Measurements from ENCODE around the gene CTNNA3.
"Not testable (repeated sequence)": the region's sequence is repeated elsewhere in the genome, so short reads cannot be mapped to it uniquely, and the experiment has no call there.

The CTNNA3 gene

GRCh38 chr10:66336791-66337190 is 1359.2 kb downstream of the CTNNA3 start:
- DNase-seq: no peak

GRCh38 chr10:66335753-66336152 is 1360.2 kb downstream of the CTNNA3 start:
- not testable (repeated sequence) for DNase-seq

DNA sequence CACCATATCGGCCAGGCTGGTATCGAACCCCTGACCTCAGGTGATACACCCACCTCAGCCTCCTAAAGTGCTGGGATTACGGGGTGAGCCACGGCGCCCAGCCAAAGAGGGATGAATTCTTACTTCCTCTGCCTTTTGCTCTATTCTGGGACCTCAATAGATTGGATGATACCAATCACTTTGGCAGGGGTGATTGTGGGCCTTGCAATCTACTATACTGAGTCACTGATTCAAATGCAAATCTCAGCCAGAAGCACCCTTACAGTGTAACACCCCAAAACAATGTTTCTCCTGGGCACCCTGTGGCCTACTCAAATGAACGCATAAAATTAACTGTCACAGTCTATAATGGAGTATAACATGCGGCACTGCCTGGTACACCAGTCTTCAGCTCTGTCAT is 1366.8 kb downstream of the CTNNA3 start:
- DNase-seq: no peak

DNA sequence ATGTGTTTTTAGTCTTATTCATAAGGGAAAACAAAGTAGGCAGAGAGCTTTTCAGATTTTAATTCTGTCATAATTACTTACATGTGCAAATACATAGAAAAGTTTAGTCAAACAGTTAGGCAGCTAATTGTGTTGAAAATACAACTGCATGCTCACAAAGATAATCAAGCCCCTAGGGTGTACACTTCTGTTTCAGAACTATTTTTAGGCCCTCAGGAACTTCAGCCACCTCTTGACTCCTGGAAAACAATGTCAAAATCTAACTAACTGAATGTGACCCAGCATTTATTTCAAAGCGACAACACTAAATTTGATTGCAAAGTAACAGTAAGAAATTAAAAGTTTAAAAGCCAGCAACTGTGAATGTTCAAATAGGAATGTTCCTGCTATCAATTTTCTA is 1369.1 kb downstream of the CTNNA3 start:
- no peak for DNase-seq

GRCh38 chr10:66322777-66323176 is 1373.2 kb downstream of the CTNNA3 start:
- no peak for DNase-seq

DNA sequence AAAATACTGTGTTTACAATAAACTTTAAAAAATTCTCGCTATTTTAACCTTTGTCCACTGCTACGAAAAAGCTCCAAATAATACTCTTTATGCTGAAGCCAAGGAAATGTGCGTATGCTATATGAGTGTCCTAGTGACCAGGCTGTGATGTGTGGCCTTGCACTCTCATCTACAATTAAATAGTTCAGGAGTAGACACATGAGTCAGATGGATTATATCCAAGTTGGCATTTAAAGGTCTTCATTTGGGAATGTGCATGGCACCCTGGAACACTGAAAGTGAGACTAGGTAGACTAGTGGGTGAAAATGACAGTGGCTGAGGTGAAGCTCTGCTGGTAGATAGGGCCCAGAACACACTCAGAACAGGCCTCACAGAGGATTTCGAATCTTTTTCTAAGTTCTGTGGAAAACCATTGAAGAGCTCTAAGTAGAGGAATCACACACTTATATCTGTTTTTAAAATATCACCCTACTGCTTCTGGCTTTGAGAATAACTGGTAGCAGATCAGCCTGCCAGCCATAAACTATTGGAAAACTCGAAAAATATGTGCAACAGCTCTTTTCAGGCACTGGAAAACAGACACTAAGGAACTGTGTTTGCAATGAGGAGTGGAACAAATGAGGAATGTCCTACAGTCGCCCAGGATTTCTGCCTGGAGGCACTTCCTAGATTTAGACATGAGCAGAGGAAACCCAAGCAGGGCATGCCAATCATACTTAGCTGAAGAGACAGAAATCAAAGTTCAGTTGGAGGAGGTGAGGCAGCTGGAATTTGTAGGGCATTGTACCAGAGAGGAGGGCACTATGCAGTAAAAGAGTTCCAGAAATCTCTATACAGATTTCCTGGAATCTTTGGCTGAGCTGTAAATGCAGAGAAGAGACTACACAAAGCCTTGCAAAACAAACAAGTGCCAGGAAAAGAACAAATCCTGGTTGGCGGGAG is 1374.0 kb downstream of the CTNNA3 start:
- DNase-seq: no peak

DNA sequence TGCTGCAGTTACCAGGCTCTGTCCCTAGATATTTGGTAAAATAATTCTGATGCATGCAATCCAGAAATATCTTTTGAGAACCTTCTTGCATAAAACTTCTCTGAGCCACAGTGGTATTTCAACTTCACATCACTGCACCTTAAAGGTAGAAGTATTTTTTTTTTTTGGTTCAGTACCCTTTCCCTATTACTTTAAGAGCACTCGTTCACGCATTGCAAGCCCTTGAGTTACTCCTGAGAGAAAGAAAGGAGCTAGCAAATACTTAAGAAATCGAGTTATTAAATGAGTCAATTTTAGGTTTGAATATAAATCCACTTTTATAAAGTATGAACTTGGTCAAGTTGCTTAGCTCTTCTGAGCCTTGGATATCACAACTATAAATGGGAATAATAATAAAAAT is 1377.2 kb downstream of the CTNNA3 start:
- DNase-seq: no peak

DNA sequence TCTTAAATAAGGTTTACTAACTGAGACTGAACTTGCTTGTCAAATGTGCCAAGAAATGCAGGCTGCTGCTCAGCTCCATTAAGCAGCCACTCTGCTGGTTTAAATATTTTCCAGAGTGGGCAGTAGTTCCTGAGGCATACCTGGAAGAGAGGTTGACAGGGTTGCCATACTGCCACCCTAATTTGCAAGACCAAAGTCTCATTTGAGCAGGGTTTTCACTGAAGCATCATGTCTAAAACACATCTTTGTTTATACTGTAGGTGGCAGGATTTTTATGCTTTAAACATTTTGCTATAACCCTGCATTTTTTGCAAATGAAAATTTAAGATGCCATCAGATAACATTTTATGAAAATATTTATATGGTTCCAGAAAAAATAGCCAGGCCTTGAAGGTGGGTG is 1388.2 kb downstream of the CTNNA3 start:
- no peak for DNase-seq

- no peak for DNase-seq
Observed at GRCh38 chr10:66301078-66301477, 1394.9 kb downstream of the CTNNA3 start.

DNA sequence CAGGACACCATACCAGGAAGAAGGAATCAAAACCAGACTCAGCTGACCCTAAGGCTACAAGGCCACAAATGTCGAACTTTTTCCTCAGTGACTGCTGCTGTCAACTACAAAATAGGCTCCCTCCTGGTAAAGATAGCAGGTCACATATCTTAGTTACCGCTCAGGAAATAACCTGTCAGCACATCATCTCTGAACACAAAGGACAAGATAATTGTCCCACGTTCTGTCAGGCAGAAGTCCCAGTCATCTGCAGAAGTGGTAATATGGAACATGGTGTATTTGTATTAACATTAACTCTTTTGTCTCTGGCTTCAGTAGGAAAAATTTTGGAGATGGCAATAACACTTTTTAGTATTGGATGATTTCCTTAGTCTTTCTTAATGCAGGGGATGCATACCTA is 1400.4 kb downstream of the CTNNA3 start:
- DNase-seq: no peak

DNA sequence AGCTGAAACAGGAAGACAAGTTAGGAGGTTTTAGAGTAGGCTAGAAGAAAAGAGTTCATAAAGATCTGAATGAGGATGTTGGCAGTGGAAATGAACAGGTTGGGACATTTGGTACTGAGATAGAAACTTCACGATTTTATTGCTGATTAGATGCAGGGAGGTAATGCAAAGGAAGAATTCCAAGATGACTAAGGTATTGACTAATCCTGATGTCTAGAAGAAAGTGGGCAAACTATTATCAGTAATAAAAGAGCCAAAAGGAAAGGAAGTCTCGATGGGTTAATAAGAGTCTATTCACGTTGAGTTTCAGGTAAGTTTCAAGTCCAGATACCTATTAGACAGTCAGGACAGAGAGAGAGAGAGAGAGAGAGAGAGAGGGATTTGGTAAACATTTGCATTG is 1401.5 kb downstream of the CTNNA3 start:
- no peak for DNase-seq

DNA sequence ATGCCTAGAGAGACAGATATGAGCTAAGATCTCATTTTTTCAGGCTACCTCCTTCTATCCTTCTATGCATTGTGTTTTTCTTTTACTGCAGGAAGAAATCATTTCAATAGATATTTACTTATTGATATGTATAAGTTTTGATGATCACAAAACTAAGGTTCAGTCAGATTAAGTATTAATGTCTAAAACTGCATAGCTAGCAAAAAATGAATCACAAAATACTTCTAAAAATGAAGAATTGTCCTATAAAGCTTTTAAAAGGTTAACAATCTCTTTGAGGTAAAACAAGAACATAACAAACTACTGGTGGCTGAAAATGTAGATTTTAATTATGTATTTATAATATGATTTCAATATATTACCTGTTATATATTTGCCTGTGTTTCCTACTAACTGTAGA is 1403.1 kb downstream of the CTNNA3 start:
- no peak for DNase-seq

- DNase-seq: no peak
Observed at GRCh38 chr10:66292456-66292855, 1403.5 kb downstream of the CTNNA3 start.

DNA sequence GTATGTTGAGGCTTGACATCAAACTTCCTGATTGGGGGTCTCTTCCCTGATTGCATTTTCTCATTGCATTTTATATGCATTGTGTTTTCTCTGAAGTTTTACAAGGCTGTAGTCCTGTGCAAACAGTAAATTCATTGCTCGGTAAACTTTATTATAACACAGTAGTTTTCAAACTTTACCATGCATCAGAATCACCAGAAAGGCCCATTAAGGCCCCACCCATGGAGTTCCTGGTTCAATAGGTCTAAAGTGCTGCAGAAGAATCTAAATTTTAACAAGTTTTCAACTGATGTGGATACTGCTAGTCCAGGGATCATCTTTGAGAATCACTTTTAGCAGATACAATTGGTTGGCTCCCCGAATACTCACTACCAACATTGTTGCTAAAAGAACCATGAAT is 1404.9 kb downstream of the CTNNA3 start:
- DNase-seq: no peak

DNA sequence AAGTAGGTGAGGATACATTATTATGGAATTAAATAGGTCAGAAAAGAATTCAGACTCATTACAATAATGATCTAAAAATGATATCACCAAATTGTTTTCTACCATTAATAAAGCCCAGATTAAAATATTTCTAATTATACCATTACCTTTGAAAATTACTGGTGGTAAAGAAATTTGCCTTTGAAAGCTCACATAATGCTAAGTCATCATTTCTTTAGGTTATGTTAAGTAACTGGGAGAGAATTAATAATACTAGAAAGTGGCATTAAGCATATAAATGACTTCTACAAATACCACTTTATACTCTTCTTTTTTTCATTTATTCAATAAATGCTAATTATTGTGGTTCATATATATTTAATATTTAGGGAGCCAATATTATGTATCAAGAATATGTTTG is 1411.4 kb downstream of the CTNNA3 start:
- DNase-seq: no peak

DNA sequence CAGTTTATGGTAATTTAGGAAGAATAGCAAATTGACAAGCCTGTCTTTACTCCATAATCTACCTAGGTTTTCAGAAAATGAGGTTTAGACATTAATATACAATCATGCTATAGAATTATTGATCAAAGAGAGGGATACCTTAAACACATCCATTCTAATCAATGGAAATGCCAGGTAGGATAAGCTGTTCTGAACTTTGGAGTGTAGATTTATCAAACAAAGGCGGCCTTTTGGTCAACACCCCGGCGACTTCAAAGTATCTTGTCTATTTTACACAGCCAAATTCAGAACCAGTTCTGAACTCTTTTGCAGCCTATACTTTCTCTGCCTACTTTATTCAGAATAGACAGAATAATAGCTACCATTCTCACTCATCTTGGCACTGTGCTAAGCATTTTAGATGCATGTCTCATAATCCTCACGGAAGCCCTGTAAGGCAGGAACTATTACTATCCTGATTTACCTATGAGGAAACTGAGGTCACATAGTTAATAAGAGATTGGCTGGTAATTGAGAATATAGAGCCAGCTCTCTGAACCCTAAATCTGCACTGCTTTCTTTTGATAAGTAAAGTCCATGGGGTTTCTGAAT is 1412.0 kb downstream of the CTNNA3 start:
- DNase-seq: no peak

DNA sequence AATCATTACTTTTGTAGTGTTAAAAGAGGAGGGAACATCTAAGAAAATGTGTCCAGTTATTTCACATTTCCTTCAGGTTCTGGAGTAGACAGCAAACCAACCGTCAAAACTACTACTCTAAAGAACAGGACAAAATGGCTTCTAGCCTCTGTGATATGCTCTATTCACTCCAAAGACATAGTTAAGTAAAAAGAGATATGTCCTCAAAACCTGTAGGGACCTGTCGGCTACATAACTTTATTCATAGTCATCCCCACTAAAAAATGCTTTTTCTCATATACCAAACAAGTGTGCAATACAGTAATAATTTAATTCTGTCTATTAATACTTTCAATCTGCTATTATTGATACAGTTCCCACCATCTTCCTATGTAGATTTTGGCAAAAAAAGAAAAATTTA is 1412.9 kb downstream of the CTNNA3 start:
- DNase-seq: no peak

DNA sequence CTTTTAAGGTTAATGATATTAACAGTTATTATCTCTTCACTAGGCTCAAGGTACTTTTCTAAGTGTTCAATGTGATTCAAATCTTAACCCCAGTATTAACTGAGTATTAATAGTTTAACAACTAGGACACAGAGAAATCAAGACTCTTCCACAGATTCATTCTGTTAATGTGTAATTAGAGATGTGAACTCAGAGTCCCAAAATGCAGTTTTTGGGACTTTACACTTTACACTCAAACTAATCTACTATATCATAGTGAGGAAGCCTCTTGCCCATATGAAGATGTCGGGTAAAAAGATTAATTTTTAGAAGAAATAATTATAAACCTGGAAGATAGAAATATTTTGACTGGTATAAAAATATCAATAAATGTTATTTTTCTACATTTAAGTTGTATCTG is 1414.7 kb downstream of the CTNNA3 start:
- no peak for DNase-seq

DNA sequence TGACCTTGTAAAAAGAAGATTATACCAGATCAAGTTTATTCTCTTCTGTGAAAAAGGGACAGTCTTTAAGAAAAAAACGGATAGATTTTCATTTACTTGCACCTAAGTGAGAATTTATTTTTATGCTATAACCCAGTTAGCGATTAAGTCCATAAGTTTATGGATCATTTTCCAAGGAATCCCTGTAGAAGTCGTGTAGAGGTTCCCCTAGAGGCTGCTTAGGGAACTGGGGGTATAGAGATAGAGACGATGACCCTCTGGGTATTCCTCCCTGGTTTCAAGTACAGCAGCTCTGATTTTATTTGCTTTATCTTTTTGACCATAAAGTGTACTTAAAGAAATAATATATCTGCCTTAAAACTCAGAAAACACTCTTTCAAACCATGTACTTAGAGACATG is 1418.5 kb downstream of the CTNNA3 start:
- DNase-seq: no peak

DNA sequence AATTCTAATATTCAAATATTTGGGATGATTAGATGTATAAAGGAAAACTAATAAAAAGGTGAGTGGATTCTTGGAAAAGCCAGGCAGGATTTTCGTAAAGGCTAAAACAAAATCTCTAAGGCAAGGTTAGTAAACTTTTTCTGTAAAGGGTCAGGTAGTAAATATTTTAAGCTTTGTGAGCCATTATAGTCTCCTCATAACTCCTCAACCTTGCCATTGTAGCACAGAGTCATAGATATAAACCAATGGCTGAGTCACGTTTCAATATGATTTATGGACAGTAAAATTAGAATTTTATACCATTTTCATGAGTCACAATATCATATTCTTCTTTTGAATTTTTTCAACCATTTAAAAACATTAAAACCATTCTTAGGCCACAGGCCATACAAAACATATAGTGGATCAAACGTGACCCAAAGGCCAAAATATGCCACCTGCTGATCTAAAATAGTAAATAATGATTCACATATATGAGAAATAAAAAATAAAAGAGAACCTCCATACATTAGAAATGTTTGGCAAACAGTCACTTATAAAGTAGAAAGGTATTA is 1422.0 kb downstream of the CTNNA3 start:
- no peak for DNase-seq

GRCh38 chr10:66265398-66265797 is 1430.6 kb downstream of the CTNNA3 start:
- no peak for DNase-seq

- DNase-seq: no peak
Observed at GRCh38 chr10:66259836-66260235, 1436.2 kb downstream of the CTNNA3 start.

DNA sequence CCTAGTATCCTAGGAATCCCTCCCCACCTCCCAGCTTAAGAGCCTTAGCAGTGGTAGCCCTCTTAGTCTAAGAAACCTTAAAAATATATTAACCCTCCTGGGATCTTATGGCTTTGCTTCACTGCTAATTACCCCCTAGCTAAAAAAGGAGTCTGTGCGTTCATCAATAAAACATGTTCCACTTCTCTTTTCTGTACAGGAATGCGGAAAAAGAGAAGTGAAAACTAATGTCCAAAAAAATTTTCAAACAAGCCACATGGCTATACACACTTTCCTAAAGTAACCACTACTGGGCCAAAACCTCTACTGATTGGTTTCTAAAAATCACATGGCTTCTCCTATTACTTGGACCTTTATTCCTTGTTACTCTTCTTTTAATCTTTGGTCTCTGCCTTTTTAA is 1437.3 kb downstream of the CTNNA3 start:
- no peak for DNase-seq

GRCh38 chr10:66257801-66258200 is 1438.2 kb downstream of the CTNNA3 start:
- DNase-seq: no peak
